ENCODE results near the gene SCRN2. TPM values are rescaled to one million over a fixed set of nuclear protein-coding genes. Genes with fewer than 3 reads are reported as not detected.

The SCRN2 gene
- total and polyA plus RNA-seq, 2 experiments from 2014 or later: 40.6 to 45.5 TPM

Other genes starting within 250 kb of the SCRN2 start
- 526 and 599 TPM in 2 replicates for gene KPNB1, start 191.4 kb downstream of the SCRN2 start, total RNA-seq (2014; rRNA removed; shearing (Covaris generic))
- 219 and 274 TPM in 2 replicates for gene KPNB1, start 191.4 kb downstream of the SCRN2 start, polyA plus RNA-seq (2016; fragmentation: Nextera tagmentation; extraction: Ambion mirVana)
- 10.6 and 12.1 TPM in 2 replicates for gene TBKBP1, start 147.1 kb downstream of the SCRN2 start, total RNA-seq (2014; rRNA removed; shearing (Covaris generic))
- gene TBKBP1, start 147.1 kb downstream of the SCRN2 start, polyA plus RNA-seq (2016; fragmentation: Nextera tagmentation; extraction: Ambion mirVana): 2.2 and 2.5 TPM in 2 replicates
- gene TBX21, start 108.0 kb downstream of the SCRN2 start, total RNA-seq (2014; rRNA removed; shearing (Covaris generic)): not detected in 2 replicates
- gene TBX21, start 108.0 kb downstream of the SCRN2 start, polyA plus RNA-seq (2016; fragmentation: Nextera tagmentation; extraction: Ambion mirVana): not detected in 2 replicates
- gene OSBPL7, start 19.5 kb downstream of the SCRN2 start, total RNA-seq (2014; rRNA removed; shearing (Covaris generic)): 8.1 and 9.8 TPM in 2 replicates
- 3.4 and 3.7 TPM in 2 replicates for gene OSBPL7, start 19.5 kb downstream of the SCRN2 start, polyA plus RNA-seq (2016; fragmentation: Nextera tagmentation; extraction: Ambion mirVana)
- gene MRPL10, start 9.7 kb downstream of the SCRN2 start, total RNA-seq (2014; rRNA removed; shearing (Covaris generic)): 74.7 and 75.8 TPM in 2 replicates
- 50.2 and 53.5 TPM in 2 replicates for gene MRPL10, start 9.7 kb downstream of the SCRN2 start, polyA plus RNA-seq (2016; fragmentation: Nextera tagmentation; extraction: Ambion mirVana)
- gene LRRC46, start 9.6 kb downstream of the SCRN2 start, total RNA-seq (2014; rRNA removed; shearing (Covaris generic)): 0.35 TPM in 1 of 2 replicates, not detected in the other
- 0.14 and 0.18 TPM in 2 replicates for gene LRRC46, start 9.6 kb downstream of the SCRN2 start, polyA plus RNA-seq (2016; fragmentation: Nextera tagmentation; extraction: Ambion mirVana)
- gene SP6, start 9.9 kb upstream of the SCRN2 start, total RNA-seq (2014; rRNA removed; shearing (Covaris generic)): 0.82 and 1.0 TPM in 2 replicates
- 0.13 and 0.23 TPM in 2 replicates for gene SP6, start 9.9 kb upstream of the SCRN2 start, polyA plus RNA-seq (2016; fragmentation: Nextera tagmentation; extraction: Ambion mirVana)
- gene SP2, start 55.0 kb upstream of the SCRN2 start, total RNA-seq (2014; rRNA removed; shearing (Covaris generic)): 6.0 and 7.6 TPM in 2 replicates
- gene SP2, start 55.0 kb upstream of the SCRN2 start, polyA plus RNA-seq (2016; fragmentation: Nextera tagmentation; extraction: Ambion mirVana): 10.8 and 12.9 TPM in 2 replicates
- gene PNPO, start 100.3 kb upstream of the SCRN2 start, total RNA-seq (2014; rRNA removed; shearing (Covaris generic)): 12.7 and 21.8 TPM in 2 replicates
- 3.9 and 5.0 TPM in 2 replicates for gene PNPO, start 100.3 kb upstream of the SCRN2 start, polyA plus RNA-seq (2016; fragmentation: Nextera tagmentation; extraction: Ambion mirVana)
- not detected in 2 replicates for gene PRR15L, start 116.6 kb upstream of the SCRN2 start, total RNA-seq (2014; rRNA removed; shearing (Covaris generic))
- gene PRR15L, start 116.6 kb upstream of the SCRN2 start, polyA plus RNA-seq (2016; fragmentation: Nextera tagmentation; extraction: Ambion mirVana): 0.57 and 0.66 TPM in 2 replicates
- gene CDK5RAP3, start 129.8 kb upstream of the SCRN2 start, total RNA-seq (2014; rRNA removed; shearing (Covaris generic)): 67.0 and 106 TPM in 2 replicates
- gene CDK5RAP3, start 129.8 kb upstream of the SCRN2 start, polyA plus RNA-seq (2016; fragmentation: Nextera tagmentation; extraction: Ambion mirVana): 78.9 and 92.6 TPM in 2 replicates
- not detected in 2 replicates for gene COPZ2, start 196.5 kb upstream of the SCRN2 start, total RNA-seq (2014; rRNA removed; shearing (Covaris generic))
- not detected in 2 replicates for gene COPZ2, start 196.5 kb upstream of the SCRN2 start, polyA plus RNA-seq (2016; fragmentation: Nextera tagmentation; extraction: Ambion mirVana)
- 138 and 157 TPM in 2 replicates for gene NFE2L1, start 207.1 kb upstream of the SCRN2 start, total RNA-seq (2014; rRNA removed; shearing (Covaris generic))
- 39.9 and 49.9 TPM in 2 replicates for gene NFE2L1, start 207.1 kb upstream of the SCRN2 start, polyA plus RNA-seq (2016; fragmentation: Nextera tagmentation; extraction: Ambion mirVana)